Common myeloid progenitor, CD34-positive (primary cell): Measurements from ENCODE around the gene SIAH3.

Experiments used
- CTCF ChIA-PET: fragments of 350-600 bp; sonication (Branson Sonifier 250); formaldehyde crosslinking; loops from one replicate; lab custom pipeline; 2021; ENCODE audit warnings: antibody characterized with exemption; lab: Charles Lee
- POLR2A ChIA-PET: fragments of 350-600 bp; sonication (Branson Sonifier 250); formaldehyde crosslinking; loops from one replicate; lab custom pipeline; 2021; ENCODE audit warnings: antibody characterized with exemption; lab: Charles Lee
- DNase-seq, 3 donors: peaks; one replicate each; pipeline versions ENCODE4 v3.0.0 to v3.0.0-alpha.2; 2013
- H3K27ac ChIP-seq, 2 experiments: 1 replicate in 1 of 2; 2 replicates in 1 of 2; pipeline ENCODE4 v1.7.0; 2013; ENCODE audit warnings: inconsistent platforms in 2 of 2, low read length in 2 of 2, mild to moderate bottlenecking in 2 of 2, low read depth in 1 of 2, moderate library complexity in 1 of 2; ENCODE audit not compliant: severe bottlenecking in 2 of 2, insufficient read depth in 1 of 2, poor library complexity in 1 of 2
- H3K27me3 ChIP-seq, 5 experiments: replicated peaks in 2 of 5; 1 replicate in 3 of 5; 2 replicates in 2 of 5; pipeline versions ENCODE4 v1.6.1 to v1.7.0; 2013; ENCODE audit warnings: low read length in 4 of 5, mild to moderate bottlenecking in 2 of 5, moderate library complexity in 2 of 5, inconsistent platforms in 1 of 5; ENCODE audit not compliant: insufficient read depth in 5 of 5, control insufficient read depth in 4 of 5
- H3K36me3 ChIP-seq, 4 experiments: 1 replicate in 2 of 4; 2 replicates in 2 of 4; pipeline versions ENCODE4 v1.6.1 to v1.7.0; 2013; ENCODE audit warnings: low read length in 3 of 4, control low read depth in 1 of 4, mild to moderate bottlenecking in 1 of 4; ENCODE audit not compliant: control insufficient read depth in 4 of 4, insufficient read depth in 4 of 4
- H3K4me1 ChIP-seq, 4 experiments: 1 replicate in 3 of 4; 2 replicates in 1 of 4; pipeline versions ENCODE4 v1.6.1 to v1.7.1; 2013; ENCODE audit warnings: low read length in 3 of 4, mild to moderate bottlenecking in 3 of 4, control low read depth in 1 of 4, inconsistent platforms in 1 of 4, moderate library complexity in 1 of 4; ENCODE audit not compliant: control insufficient read depth in 4 of 4, insufficient read depth in 4 of 4; ENCODE audit errors: control extremely low read depth in 1 of 4
- H3K4me3 ChIP-seq, 7 experiments: 1 replicate in 4 of 7; 2 replicates in 3 of 7; pipeline versions ENCODE4 v1.5.1 to v1.7.0; 2013; ENCODE audit warnings: mild to moderate bottlenecking in 7 of 7, low read length in 6 of 7, moderate library complexity in 6 of 7, inconsistent platforms in 2 of 7, low read depth in 2 of 7, control low read depth in 1 of 7; ENCODE audit not compliant: insufficient read depth in 4 of 7, control insufficient read depth in 1 of 7; ENCODE audit errors: extremely low read depth in 1 of 7
- H3K9me3 ChIP-seq, 5 experiments: 1 replicate in 4 of 5; 2 replicates in 1 of 5; pipeline versions ENCODE4 v1.6.1 to v1.7.1; 2013; ENCODE audit warnings: low read length in 4 of 5, mild to moderate bottlenecking in 2 of 5, inconsistent platforms in 1 of 5, low read depth in 1 of 5, moderate library complexity in 1 of 5; ENCODE audit not compliant: control insufficient read depth in 4 of 5, insufficient read depth in 2 of 5; ENCODE audit errors: control extremely low read depth in 1 of 5
- WGBS: methylation state at CpG from one replicate; pipeline ENCODE4 v1.1.5; 2013; ENCODE audit not compliant: insufficient coverage; 5-methylcytosine and 5-hydroxymethylcytosine counted together

SIAH3 gene

DNA sequence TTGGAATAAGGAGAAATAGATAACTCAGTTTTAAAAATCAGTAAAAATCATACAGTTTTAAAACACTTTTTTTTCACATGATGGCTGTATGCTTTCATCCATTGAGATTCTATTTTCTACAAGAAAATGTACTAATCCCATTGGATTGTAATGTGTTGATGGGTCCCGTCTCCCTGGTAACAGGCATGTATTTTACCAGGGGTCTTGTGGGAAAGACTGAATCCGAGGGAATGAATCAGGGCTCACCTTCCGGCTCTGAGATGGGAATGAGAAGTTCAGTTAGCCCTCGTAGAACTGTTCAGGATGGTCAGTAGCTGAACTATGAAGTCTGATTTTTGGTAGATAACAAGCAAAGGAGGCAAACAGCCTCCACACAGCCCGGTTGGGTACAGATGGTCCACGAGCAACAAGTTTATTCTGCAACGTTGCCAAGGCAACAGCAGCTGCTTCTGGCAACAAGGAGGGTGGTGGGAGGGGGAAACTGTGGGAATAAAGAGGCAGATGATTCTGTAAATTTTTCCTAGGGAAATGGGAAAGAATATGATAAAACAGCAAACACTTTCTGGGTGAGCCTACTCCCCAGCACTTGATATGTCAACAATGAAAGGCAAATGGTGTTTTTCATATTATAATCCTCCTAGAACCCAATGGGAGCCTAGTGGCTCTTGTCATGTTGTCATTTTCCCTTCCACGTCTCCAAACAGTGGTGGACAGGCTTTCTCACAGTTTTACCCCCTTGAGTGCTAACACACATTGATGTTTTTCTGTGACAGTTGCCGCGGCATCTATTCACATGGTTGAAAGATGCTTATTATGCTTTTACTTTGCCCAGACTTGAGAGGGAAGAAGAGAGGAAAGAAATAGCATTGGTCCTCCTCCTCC, 12.4 kb upstream of the SIAH3 start:
- Histone ChIP-seq H3K27ac (no peak overlapping the region), H3K27me3 (peaks cover 0 to 4% (median 0%) of the 10 kb centered on the region in 5 experiments), H3K36me3 (no peaks in the 10 kb centered on the region), H3K4me3 (no peak overlapping the region), H3K9me3 (peaks cover 0 to 8% (median 0%) of the 10 kb centered on the region in 5 experiments), H3K4me1 (no peaks in the 10 kb centered on the region)
- no peak for DNase-seq
- CTCF ChIA-PET = interaction anchor here (1.1 kb wide), 1 partner anchor 56 kb away, joined by 3 read pairs; no protein-coding TSS in a partner anchor
- POLR2A ChIA-PET = no interaction called here
- 86% methylated on average over 8 of the region's 10 CpGs for WGBS

DNA sequence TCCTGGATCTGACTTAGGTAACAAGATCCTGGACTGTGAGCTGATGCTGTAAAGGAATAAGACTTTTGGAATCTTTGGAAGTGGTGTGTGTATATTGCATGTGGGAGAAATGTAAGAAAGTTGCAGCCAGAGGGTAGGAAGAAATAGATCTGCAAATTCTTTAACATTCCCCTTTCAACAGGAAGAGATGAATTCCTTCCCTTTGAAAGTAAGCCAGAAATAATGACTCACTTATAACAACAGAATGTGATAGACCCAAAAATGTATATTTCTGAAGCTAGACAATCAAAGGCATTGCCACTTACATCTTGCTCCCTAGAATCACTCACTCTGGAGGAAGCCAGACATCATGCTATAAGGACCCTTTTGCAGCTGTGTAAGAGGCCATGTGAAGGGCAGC, 9.8 kb upstream of the SIAH3 start:
- CTCF ChIA-PET = no interaction called here
- POLR2A ChIA-PET = no interaction called here
- Histone ChIP-seq H3K27ac (no peak overlapping the region), H3K9me3 (peaks cover 0 to 8% (median 0%) of the 10 kb centered on the region in 5 experiments), H3K27me3 (peaks cover 0 to 4% (median 0%) of the 10 kb centered on the region in 5 experiments), H3K36me3 (no peaks in the 10 kb centered on the region), H3K4me3 (no peak overlapping the region), H3K4me1 (no peaks in the 10 kb centered on the region)
- no peak for DNase-seq

- H3K9me3 ChIP-seq = peaks cover 0 to 8% (median 0%) of the 10 kb centered on the region in 5 experiments
- H3K36me3 ChIP-seq = no peaks in the 10 kb centered on the region
- H3K4me1 ChIP-seq = no peaks in the 10 kb centered on the region
- H3K4me3 ChIP-seq = no peak overlapping the region
- peaks cover 0 to 4% (median 0%) of the 10 kb centered on the region in 5 experiments for H3K27me3 ChIP-seq
- no peak overlapping the region for H3K27ac ChIP-seq
- 96% methylated on average over 4 of the region's 5 CpGs for WGBS
- ChIA-PET POLR2A (no interaction called here), CTCF (no interaction called here)
- no peak for DNase-seq
Measured at GRCh38 chr13:45860240-45860639, 8.7 kb upstream of the SIAH3 start.

GRCh38 chr13:45859705-45860104, 8.2 kb upstream of the SIAH3 start:
- H3K27me3 ChIP-seq = peaks cover 0 to 4% (median 0%) of the 10 kb centered on the region in 5 experiments
- POLR2A ChIA-PET = no interaction called here
- H3K27ac ChIP-seq = no peak overlapping the region
- H3K9me3 ChIP-seq = peaks cover 0 to 8% (median 0%) of the 10 kb centered on the region in 5 experiments
- WGBS = 84% methylated on average over 2 of the region's 2 CpGs
- no peak overlapping the region for H3K4me3 ChIP-seq
- CTCF ChIA-PET = interaction anchor here (0.8 kb wide), 1 partner anchor 9 kb away, joined by 3 read pairs; no protein-coding TSS in a partner anchor
- H3K36me3 ChIP-seq = no peaks in the 10 kb centered on the region
- no peaks in the 10 kb centered on the region for H3K4me1 ChIP-seq
- DNase-seq = no peak

DNA sequence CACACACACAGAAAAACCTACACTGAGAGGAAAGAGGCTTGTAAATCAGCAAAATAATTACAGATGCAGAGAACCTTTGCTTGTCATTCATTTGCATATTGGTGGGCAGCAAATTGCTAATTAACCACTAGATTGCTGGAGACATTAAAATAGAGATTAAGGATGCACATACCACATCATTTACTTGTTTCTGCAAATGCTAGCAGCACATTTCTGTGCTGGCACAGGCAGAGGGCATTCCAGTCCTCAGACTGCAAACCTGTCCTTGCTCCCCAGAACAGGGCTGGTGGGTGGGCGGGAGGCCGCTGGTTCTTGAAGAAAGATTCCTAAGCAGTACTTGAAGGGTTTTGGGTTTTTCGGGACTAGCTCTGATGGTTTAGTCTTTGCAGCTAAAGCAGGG, 941 bp upstream of the SIAH3 start:
- H3K9me3 ChIP-seq = peaks cover 0 to 3% (median 0%) of the 10 kb centered on the region in 5 experiments
- ChIA-PET POLR2A (no interaction called here), CTCF (no interaction called here)
- no peak overlapping the region for H3K27ac ChIP-seq
- no peak for DNase-seq
- WGBS = 100% methylated on average over 3 of the region's 3 CpGs
- no peaks in the 10 kb centered on the region for H3K36me3 ChIP-seq
- peaks cover 5 to 42% (median 26%) of the 10 kb centered on the region in 4 experiments for H3K4me1 ChIP-seq
- H3K27me3 ChIP-seq = peaks cover 0 to 13% (median 0%) of the 10 kb centered on the region in 5 experiments
- no peak overlapping the region for H3K4me3 ChIP-seq

GRCh38 chr13:45851956-45852355, 403 bp upstream of the SIAH3 start:
- no peak for DNase-seq
- CTCF ChIA-PET = no interaction called here
- Histone ChIP-seq H3K4me3 (peak overlapping the region in 4 of 7 experiments; percentile 71 to 89 (median 78)), H3K9me3 (peaks cover 0 to 3% (median 0%) of the 10 kb centered on the region in 5 experiments), H3K4me1 (peaks cover 8 to 47% (median 31%) of the 10 kb centered on the region in 4 experiments), H3K27me3 (peaks cover 0 to 13% (median 0%) of the 10 kb centered on the region in 5 experiments), H3K27ac (no peak overlapping the region), H3K36me3 (no peaks in the 10 kb centered on the region)
- POLR2A ChIA-PET = no interaction called here
- 56% methylated on average over 7 of the region's 7 CpGs for whole genome bisulfite sequencing
